ENCODE measurements around the gene NRXN3. TPM values are rescaled to one million over a fixed set of nuclear protein-coding genes. Genes with fewer than 3 reads are reported as not detected.

The NRXN3 gene
- total RNA-seq, 2 donors from 2014 or later = 1.2 to 7.8 TPM

- DNase-seq = no peak
- no peak overlapping the region for H3K4me3 ChIP-seq
- H3K27me3 ChIP-seq = no peaks in the 10 kb centered on the region
- intact Hi-C loops (cut with DNase I) = no loop called here
- H3K36me3 ChIP-seq = no peaks in the 10 kb centered on the region
- no peak overlapping the region for H3K27ac ChIP-seq
- no peak overlapping the region for H3K9ac ChIP-seq (ENCODE audit: low read depth in 2 of 2, low read length in 2 of 2)
- TF ChIP-seq CTCF (IDR thresholded peaks at IDR 0.05) = no peak
- H3K4me1 ChIP-seq = no peaks in the 10 kb centered on the region
- no peaks in the 10 kb centered on the region for H3K9me3 ChIP-seq
Measured at GRCh38 chr14:79542121-79542520, 1371.9 kb downstream of the NRXN3 start.

DNA sequence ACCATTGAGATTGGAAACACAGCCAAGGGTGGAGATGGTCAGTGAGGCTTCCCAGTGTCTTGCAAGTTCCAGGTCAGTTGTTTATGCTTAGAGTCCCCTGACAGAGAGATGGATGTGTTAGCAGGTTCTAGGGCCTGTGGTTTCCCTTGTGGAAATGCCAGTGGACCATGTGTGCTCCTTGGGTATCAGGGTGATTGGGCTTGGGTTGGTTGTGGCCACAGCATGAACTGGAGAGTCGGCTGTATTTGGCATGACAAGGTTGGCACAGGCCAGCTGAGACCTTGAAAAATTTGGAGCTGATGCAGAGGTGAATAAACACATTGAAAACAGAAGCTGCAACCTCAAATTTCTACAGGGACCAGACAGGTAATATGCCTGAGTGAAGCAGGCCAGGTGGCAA is 1373.2 kb downstream of the NRXN3 start:
- TF ChIP-seq CTCF (IDR thresholded peaks at IDR 0.05) = no peak
- H3K27ac ChIP-seq = no peak overlapping the region
- no peak overlapping the region for H3K4me3 ChIP-seq

GRCh38 chr14:79543967-79544697 is 1374.0 kb downstream of the NRXN3 start:
- intact Hi-C loops (cut with DNase I) = no loop called here
- TF ChIP-seq CTCF (IDR thresholded peaks at IDR 0.05) = no peak
- Histone ChIP-seq H3K27me3 (no peaks in the 10 kb centered on the region), H3K4me3 (no peak overlapping the region), H3K36me3 (no peaks in the 10 kb centered on the region), H3K9ac (ENCODE audit: low read depth in 2 of 2, low read length in 2 of 2) (no peak overlapping the region), H3K4me1 (no peaks in the 10 kb centered on the region), H3K9me3 (no peaks in the 10 kb centered on the region), H3K27ac (no peak overlapping the region)
- DNase-seq = no peak

More for the DNA sequence above, 1373.2 kb downstream of the NRXN3 start:
- intact Hi-C loops (cut with DNase I) = no loop called here
- DNase-seq = no peak
- Histone ChIP-seq H3K36me3 (no peaks in the 10 kb centered on the region), H3K9me3 (no peaks in the 10 kb centered on the region), H3K4me1 (no peaks in the 10 kb centered on the region), H3K9ac (ENCODE audit: low read depth in 2 of 2, low read length in 2 of 2) (no peak overlapping the region), H3K27me3 (no peaks in the 10 kb centered on the region)

DNA sequence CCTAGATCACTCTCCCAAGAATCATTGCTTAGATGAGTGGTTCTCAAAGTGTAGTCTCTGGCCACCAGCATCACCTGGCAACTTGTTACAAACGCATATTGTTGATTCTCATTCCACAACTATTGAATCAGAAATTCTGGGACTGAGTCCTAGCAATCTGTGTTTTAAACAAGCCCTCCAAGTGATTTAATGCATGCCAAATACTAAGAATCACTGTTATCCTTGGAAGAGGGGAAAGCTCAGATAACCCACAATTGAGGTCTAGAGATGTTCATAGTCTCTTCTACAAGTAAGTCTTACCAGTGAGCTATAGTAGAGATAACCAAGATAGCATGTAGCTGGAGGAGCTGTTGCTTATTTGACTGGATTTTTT is 1374.5 kb downstream of the NRXN3 start:
- TF ChIP-seq CTCF (IDR thresholded peaks at IDR 0.05) = no peak
- no peaks in the 10 kb centered on the region for H3K4me1 ChIP-seq
- intact Hi-C loops (cut with DNase I) = no loop called here

DNA sequence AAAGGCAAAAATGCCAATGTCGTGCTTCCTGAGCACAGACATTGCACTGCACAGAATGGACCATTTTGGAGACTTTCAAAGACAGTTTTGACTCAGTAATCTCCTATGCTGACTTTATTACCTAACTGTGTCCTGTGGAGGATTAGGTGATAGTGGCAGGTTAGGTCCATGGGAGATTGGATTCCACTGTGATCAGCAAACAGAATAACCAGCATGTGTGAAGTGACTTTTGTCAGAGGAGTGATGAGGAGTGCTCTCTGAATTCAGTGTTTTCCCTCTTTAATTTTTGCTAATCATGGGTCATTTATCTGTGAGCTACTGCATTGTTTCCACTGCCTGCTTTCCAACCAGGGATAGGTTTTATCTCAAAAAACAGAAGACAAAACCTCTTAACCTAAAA is 1378.7 kb downstream of the NRXN3 start:
- Histone ChIP-seq H3K9ac (ENCODE audit: low read depth in 2 of 2, low read length in 2 of 2) (no peak overlapping the region), H3K36me3 (no peaks in the 10 kb centered on the region), H3K4me3 (no peak overlapping the region), H3K9me3 (no peaks in the 10 kb centered on the region), H3K4me1 (no peaks in the 10 kb centered on the region), H3K27me3 (no peaks in the 10 kb centered on the region), H3K27ac (no peak overlapping the region)
- intact Hi-C loops (cut with DNase I) = no loop called here
- no peak for DNase-seq
- no peak for TF ChIP-seq CTCF (IDR thresholded peaks at IDR 0.05)

More for the DNA sequence above, 1374.5 kb downstream of the NRXN3 start:
- no peak for DNase-seq
- Histone ChIP-seq H3K4me3 (no peak overlapping the region), H3K9me3 (no peaks in the 10 kb centered on the region), H3K27me3 (no peaks in the 10 kb centered on the region), H3K27ac (no peak overlapping the region), H3K9ac (ENCODE audit: low read depth in 2 of 2, low read length in 2 of 2) (no peak overlapping the region), H3K36me3 (no peaks in the 10 kb centered on the region)

All from colonic mucosa (tissue), 4 donors.